AG09319 (cell line): ENCODE data around the gene PINK1.

ENCODE experiments used
- DNase-seq: peaks from one replicate; pipeline ENCODE4 v3.0.0-alpha.2; 2010; ENCODE audit warnings: low read depth; ENCODE audit errors: extremely low read depth
- CTCF ChIP-seq: IDR thresholded peaks from 2 replicates; pipeline ENCODE4 v1.5.1; 2011; ENCODE audit warnings: low read depth, mild to moderate bottlenecking, inconsistent platforms, low read length, moderate library complexity

Gene PINK1

GRCh38 chr1:20590306-20590777, 42.9 kb upstream of the PINK1 start:
- DNase-seq: no peak

GRCh38 chr1:20593756-20594155, 39.5 kb upstream of the PINK1 start:
- no peak for TF ChIP-seq CTCF

More at GRCh38 chr1:20590306-20590777, 42.9 kb upstream of the PINK1 start:
- no peak for TF ChIP-seq CTCF

GRCh38 chr1:20594746-20595145, 38.5 kb upstream of the PINK1 start:
- no peak for DNase-seq
- TF ChIP-seq CTCF: no peak

More at GRCh38 chr1:20593756-20594155, 39.5 kb upstream of the PINK1 start:
- DNase-seq: no peak

GRCh38 chr1:20596106-20596505, 37.2 kb upstream of the PINK1 start:
- DNase-seq: no peak
- TF ChIP-seq CTCF: no peak

- no peak for TF ChIP-seq CTCF
- DNase-seq: no peak
Measured at GRCh38 chr1:20597650-20598049, 35.6 kb upstream of the PINK1 start.

- DNase-seq: no peak
- TF ChIP-seq CTCF: no peak
Measured at GRCh38 chr1:20600156-20600555, 33.1 kb upstream of the PINK1 start.

- no peak for TF ChIP-seq CTCF
- DNase-seq: no peak
Measured at GRCh38 chr1:20601129-20601825, 32.0 kb upstream of the PINK1 start.
